ENCODE data around the gene ADGRG3. TPM values are rescaled to one million over a fixed set of nuclear protein-coding genes. Genes with fewer than 3 reads are reported as not detected.

The ADGRG3 gene
- total and polyA plus RNA-seq, 9 of the 15 experiments (the other 6 are each of a cell fraction or from before 2014, with no cell fraction given), result 0.09 to 0.52 (median 0.14) TPM; not detected in 3

DNA sequence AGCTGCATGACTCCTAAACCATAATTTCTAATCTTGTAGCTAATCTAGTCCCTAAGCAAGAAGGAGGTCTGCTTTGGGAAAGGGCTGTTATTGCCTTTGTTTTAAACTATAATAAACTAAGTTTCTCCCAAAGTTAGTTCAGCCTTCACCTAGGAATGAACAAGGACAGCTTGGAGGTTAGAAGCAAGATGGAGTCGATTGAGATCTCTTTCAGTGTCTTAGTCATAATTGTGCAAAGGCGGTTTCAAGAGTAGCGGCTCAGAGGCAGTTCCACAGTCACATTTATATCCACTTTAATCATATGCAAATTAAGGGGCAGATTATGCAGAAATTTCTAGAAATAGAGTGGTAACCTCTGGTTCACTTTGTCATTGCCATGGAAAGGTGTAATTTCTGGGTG lies 43.9 kb downstream of the ADGRG3 start:
- ChIA-PET POLR2A (interaction anchor here (0.8 to 1.8 kb wide), 5 partner anchors 12 to 44 kb away, joined by 3 to 4 read pairs (median 3); no protein-coding TSS in a partner anchor), CTCF (ENCODE audit: low intra/inter-chr PET ratio) (no interaction called here)
- in situ Hi-C loops (cut with MboI), result no loop called here
- Histone ChIP-seq H3K79me2 (ENCODE audit: control insufficient read depth, insufficient read depth, low read length) (no peaks in the 10 kb centered on the region), H3K4me3 (no peak overlapping the region), H3K9me1 (ENCODE audit: control insufficient read depth, insufficient read depth, low read length) (no peaks in the 10 kb centered on the region), H3K4me2 (ENCODE audit: insufficient read depth, low read length) (no peak overlapping the region), H3K9ac (ENCODE audit: insufficient read depth in 1 of 2, low read depth in 2 of 2, low read length in 2 of 2) (no peak overlapping the region), H3K27ac (ENCODE audit: extremely low read depth, low read depth, low read length) (no peak overlapping the region), H2AFZ (ENCODE audit: low read depth, low read length) (no peak overlapping the region), H3K36me3 (ENCODE audit: control insufficient read depth, insufficient read depth, low read length) (no peaks in the 10 kb centered on the region), H4K20me1 (replicated peaks; ENCODE audit: control insufficient read depth, insufficient read depth, low read length) (no peaks in the 10 kb centered on the region), H3K4me1 (replicated peaks in 1 of 2; ENCODE audit: control insufficient read depth in 2 of 2, insufficient read depth in 2 of 2, low read length in 2 of 2) (peaks cover 6 to 16% of the 10 kb centered on the region in 2 experiments; a peak in 4 of 5 replicates), H3K9me3 (replicated peaks; ENCODE audit: control insufficient read depth, insufficient read depth, low read depth, low read length) (no peaks in the 10 kb centered on the region), H3K27me3 (ENCODE audit: control insufficient read depth in 2 of 2, insufficient read depth in 2 of 2, low read length in 2 of 2) (peaks cover 10 to 36% of the 10 kb centered on the region in 2 experiments; a peak in 4 of 5 replicates)
- DNase-seq (ENCODE audit: extremely low read depth in 1 of 4, low spot score in 3 of 4) (no peak), ATAC-seq (peak; percentile 53; the same call in 2 of the 3 replicates), FAIRE-seq (peak; percentile 35)
- WGBS (ENCODE audit: insufficient coverage, low coverage, missing lambda C conversion rate), result 4% methylated on average over 3 of the region's 3 CpGs
- BruUV-seq (replicated peaks), result no TSS peak
- intact Hi-C loops (cut with micrococcal nuclease), result no loop called here
- TF ChIP-seq ZBTB17 (CRISPR knock-in tag; IDR thresholded peaks at IDR 0.05), result peak; percentile 64; the same call in 1 of the 2 replicates
- TF ChIP-seq ZNF232 (CRISPR knock-in tag; IDR thresholded peaks at IDR 0.05), result no peak
- TF ChIP-seq PRPF4 (IDR thresholded peaks at IDR 0.05; ENCODE audit: insufficient read depth, low read depth, low read length, poor library complexity, severe bottlenecking), result no peak
- TF ChIP-seq, protein P1, sequence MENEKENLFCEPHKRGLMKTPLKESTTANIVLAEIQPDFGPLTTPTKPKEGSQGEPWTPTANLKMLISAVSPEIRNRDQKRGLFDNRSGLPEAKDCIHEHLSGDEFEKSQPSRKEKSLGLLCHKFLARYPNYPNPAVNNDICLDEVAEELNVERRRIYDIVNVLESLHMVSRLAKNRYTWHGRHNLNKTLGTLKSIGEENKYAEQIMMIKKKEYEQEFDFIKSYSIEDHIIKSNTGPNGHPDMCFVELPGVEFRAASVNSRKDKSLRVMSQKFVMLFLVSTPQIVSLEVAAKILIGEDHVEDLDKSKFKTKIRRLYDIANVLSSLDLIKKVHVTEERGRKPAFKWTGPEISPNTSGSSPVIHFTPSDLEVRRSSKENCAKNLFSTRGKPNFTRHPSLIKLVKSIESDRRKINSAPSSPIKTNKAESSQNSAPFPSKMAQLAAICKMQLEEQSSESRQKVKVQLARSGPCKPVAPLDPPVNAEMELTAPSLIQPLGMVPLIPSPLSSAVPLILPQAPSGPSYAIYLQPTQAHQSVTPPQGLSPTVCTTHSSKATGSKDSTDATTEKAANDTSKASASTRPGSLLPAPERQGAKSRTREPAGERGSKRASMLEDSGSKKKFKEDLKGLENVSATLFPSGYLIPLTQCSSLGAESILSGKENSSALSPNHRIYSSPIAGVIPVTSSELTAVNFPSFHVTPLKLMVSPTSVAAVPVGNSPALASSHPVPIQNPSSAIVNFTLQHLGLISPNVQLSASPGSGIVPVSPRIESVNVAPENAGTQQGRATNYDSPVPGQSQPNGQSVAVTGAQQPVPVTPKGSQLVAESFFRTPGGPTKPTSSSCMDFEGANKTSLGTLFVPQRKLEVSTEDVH (IDR thresholded peaks at IDR 0.05; ENCODE audit: low read depth, partially characterized antibody), result no peak
- no peak for TF ChIP-seq ZNF197 (CRISPR knock-in tag; IDR thresholded peaks at IDR 0.05; ENCODE audit: low read depth)
- TF ChIP-seq ZNF41 (CRISPR knock-in tag; conservative IDR thresholded peaks at IDR 0.05), result no peak
- no peak for TF ChIP-seq PHB (CRISPR knock-in tag; IDR thresholded peaks at IDR 0.05)
- peak; percentile 26; the same call in 1 of the 2 replicates for TF ChIP-seq JUND (IDR thresholded peaks at IDR 0.05; ENCODE audit: borderline replicate concordance, low read depth, low read length)
- peak; percentile 50; the same call in 1 of the 3 replicates for TF ChIP-seq JUND (tag; IDR thresholded peaks at IDR 0.05; ENCODE audit: borderline replicate concordance, low read depth, low read length)
- no peak for TF ChIP-seq PRMT5 (CRISPR knock-in tag; IDR thresholded peaks at IDR 0.05)
- TF ChIP-seq BACH1 (tag; IDR thresholded peaks at IDR 0.05), result peak; percentile 41; the same call in 1 of the 2 replicates
- TF ChIP-seq SRF (CRISPR knock-in tag; IDR thresholded peaks at IDR 0.05), result no peak
- no peak for TF ChIP-seq CHD4 (IDR thresholded peaks at IDR 0.05; ENCODE audit: insufficient read depth, insufficient replicate concordance, low read depth, low read length, poor library complexity, severe bottlenecking)
- TF ChIP-seq ZNF212 (CRISPR knock-in tag; IDR thresholded peaks at IDR 0.05), result no peak
- no peak for TF ChIP-seq NFXL1 (CRISPR knock-in tag; IDR thresholded peaks at IDR 0.05)
- TF ChIP-seq, protein P2, sequence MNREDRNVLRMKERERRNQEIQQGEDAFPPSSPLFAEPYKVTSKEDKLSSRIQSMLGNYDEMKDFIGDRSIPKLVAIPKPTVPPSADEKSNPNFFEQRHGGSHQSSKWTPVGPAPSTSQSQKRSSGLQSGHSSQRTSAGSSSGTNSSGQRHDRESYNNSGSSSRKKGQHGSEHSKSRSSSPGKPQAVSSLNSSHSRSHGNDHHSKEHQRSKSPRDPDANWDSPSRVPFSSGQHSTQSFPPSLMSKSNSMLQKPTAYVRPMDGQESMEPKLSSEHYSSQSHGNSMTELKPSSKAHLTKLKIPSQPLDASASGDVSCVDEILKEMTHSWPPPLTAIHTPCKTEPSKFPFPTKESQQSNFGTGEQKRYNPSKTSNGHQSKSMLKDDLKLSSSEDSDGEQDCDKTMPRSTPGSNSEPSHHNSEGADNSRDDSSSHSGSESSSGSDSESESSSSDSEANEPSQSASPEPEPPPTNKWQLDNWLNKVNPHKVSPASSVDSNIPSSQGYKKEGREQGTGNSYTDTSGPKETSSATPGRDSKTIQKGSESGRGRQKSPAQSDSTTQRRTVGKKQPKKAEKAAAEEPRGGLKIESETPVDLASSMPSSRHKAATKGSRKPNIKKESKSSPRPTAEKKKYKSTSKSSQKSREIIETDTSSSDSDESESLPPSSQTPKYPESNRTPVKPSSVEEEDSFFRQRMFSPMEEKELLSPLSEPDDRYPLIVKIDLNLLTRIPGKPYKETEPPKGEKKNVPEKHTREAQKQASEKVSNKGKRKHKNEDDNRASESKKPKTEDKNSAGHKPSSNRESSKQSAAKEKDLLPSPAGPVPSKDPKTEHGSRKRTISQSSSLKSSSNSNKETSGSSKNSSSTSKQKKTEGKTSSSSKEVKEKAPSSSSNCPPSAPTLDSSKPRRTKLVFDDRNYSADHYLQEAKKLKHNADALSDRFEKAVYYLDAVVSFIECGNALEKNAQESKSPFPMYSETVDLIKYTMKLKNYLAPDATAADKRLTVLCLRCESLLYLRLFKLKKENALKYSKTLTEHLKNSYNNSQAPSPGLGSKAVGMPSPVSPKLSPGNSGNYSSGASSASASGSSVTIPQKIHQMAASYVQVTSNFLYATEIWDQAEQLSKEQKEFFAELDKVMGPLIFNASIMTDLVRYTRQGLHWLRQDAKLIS (CRISPR knock-in tag; IDR thresholded peaks at IDR 0.05), result no peak
